ENCODE results near the gene CREB3L1.
A peak's percentile ranks its signal among the peaks of the same experiment; 100 is the strongest.

The CREB3L1 gene

DNA sequence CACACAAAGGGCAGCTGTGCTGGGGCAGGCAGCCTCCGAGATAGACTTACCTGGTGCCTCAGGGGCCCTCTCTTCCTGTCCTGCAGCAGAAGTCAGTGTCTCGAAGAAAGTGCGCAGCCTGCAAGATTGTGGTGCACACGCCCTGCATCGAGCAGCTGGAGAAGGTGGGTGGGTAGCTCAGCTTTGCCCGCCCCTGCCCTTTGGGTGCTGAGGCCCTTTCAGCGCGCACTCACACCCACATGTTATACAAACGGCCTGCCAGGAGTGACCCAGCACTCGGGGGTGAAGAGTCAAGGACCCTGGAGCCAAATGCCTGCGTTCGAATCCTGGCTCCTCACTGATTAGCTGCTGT, 90.4 kb downstream of the CREB3L1 start:
- DNase-seq = no peak

DNA sequence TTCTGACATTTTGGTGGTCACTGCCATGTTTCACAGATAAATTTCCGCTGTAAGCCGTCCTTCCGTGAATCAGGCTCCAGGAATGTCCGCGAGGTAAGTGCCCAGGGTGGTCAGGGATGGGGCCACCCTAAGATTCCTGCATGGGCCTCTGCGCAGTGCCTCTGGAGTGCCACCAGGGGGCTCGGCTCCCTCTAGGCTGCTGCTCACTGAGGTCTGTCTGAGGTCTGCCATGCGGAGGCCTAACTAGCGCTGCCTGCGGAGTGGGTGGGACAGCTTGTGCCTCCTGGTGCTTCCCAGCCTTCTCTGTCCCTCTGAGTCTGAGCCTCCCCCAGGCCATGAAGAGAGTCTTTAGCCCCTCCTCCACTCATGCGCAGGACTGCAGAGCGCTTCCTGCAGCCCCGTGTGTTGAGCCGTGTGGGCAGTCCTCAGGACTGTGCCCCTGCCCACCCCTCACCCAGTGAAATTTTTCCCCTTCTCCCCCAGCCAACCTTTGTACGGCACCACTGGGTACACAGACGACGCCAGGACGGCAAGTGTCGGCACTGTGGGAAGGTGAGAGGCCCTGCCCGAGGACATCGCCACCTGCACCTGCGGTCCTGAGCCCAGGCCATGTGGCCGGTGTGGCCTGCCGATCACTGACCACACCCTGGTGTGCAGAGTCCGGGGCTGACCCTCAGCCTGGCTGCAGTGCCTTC, 92.1 kb downstream of the CREB3L1 start:
- DNase-seq = peak; percentile 60

DNA sequence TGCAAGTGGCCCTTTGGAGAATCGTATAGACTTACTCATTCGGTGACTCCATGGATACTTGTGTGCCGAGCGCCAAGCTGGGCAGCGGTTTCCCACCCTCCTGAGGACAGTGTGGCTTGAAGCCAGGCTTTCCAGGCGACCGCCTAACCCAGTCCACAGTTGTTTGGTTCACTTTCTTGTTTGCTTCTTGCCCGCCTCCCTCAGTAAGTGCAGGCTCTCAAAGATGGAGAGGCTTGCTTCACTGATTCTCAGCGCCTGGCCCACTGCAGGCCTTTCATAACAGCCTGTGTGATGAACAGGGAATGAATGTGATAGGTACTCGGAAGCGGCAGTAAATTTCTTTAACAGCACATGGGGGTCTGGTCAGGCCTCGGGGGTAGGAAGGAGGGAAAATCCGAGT, 92.8 kb downstream of the CREB3L1 start:
- DNase-seq = no peak

All from activated CD8-positive, alpha-beta memory T cell treated with anti-CD3 and anti-CD28 coated beads, Interleukin-2, amount 50 U/mL, for 4 hours (primary cell).